ENCODE data around the gene SV2C. TPM values are rescaled to one million over a fixed set of nuclear protein-coding genes. Genes with fewer than 3 reads are reported as not detected.
A peak's percentile ranks its signal among the peaks of the same experiment; 100 is the strongest.

SV2C gene
- total RNA-seq, 1 donor from 2014 or later: 0.15 TPM

DNA sequence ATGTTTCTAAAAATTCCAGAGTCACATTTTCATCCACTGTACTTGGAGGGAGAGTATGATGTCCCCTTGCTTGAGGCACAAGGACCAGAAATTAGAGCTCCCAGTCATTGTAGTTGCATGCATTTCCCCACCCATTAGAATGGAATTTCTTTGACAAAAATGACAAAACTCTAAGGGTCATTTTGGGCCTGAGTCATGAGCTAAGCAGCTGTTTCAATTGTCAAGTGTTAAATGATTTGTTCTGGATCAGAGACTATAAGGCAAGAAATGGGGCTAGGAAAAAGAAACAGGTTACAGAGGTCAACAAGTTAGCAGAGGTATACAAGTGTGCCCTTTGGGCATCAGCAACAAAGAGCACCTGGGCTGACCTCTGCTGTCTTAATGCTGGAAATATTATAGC, 188.7 kb downstream of the SV2C start:
- no peaks in the 10 kb centered on the region for H3K9me3 ChIP-seq (ENCODE audit: low read depth)
- no peaks in the 10 kb centered on the region for H3K27me3 ChIP-seq
- Mint-ChIP-seq H3K9me3 (no peaks in the 10 kb centered on the region), H3K27ac (no peak overlapping the region), H3K27me3 (ENCODE audit: insufficient read depth, low read depth) (no peaks in the 10 kb centered on the region), H3K4me3 (no peak overlapping the region), H3K36me3 (peaks cover 2% of the 10 kb centered on the region), H3K4me1 (peaks cover 49% of the 10 kb centered on the region)
- no peak overlapping the region for H3K4me2 ChIP-seq
- no peak overlapping the region for H3K9ac ChIP-seq
- H2AFZ ChIP-seq (replicated peaks): no peak overlapping the region
- no peaks in the 10 kb centered on the region for H3K79me2 ChIP-seq (ENCODE audit: low read depth)
- no peak for DNase-seq (ENCODE audit: low spot score)
- no peak overlapping the region for H3K4me3 ChIP-seq
- H3F3A ChIP-seq (ENCODE audit: low read depth): no peaks in the 10 kb centered on the region
- H3K27ac ChIP-seq: no peak overlapping the region
- H3K4me1 ChIP-seq: no peaks in the 10 kb centered on the region
- H3K36me3 ChIP-seq: no peaks in the 10 kb centered on the region
- no peaks in the 10 kb centered on the region for H4K20me1 ChIP-seq (ENCODE audit: low read depth)
- no peak for TF ChIP-seq EZH2 (IDR thresholded peaks at IDR 0.05)
- TF ChIP-seq, protein P1, sequence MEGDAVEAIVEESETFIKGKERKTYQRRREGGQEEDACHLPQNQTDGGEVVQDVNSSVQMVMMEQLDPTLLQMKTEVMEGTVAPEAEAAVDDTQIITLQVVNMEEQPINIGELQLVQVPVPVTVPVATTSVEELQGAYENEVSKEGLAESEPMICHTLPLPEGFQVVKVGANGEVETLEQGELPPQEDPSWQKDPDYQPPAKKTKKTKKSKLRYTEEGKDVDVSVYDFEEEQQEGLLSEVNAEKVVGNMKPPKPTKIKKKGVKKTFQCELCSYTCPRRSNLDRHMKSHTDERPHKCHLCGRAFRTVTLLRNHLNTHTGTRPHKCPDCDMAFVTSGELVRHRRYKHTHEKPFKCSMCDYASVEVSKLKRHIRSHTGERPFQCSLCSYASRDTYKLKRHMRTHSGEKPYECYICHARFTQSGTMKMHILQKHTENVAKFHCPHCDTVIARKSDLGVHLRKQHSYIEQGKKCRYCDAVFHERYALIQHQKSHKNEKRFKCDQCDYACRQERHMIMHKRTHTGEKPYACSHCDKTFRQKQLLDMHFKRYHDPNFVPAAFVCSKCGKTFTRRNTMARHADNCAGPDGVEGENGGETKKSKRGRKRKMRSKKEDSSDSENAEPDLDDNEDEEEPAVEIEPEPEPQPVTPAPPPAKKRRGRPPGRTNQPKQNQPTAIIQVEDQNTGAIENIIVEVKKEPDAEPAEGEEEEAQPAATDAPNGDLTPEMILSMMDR (IDR thresholded peaks at IDR 0.05): no peak
- no peak for TF ChIP-seq EZH2phosphoT487 (IDR thresholded peaks at IDR 0.05)

DNA sequence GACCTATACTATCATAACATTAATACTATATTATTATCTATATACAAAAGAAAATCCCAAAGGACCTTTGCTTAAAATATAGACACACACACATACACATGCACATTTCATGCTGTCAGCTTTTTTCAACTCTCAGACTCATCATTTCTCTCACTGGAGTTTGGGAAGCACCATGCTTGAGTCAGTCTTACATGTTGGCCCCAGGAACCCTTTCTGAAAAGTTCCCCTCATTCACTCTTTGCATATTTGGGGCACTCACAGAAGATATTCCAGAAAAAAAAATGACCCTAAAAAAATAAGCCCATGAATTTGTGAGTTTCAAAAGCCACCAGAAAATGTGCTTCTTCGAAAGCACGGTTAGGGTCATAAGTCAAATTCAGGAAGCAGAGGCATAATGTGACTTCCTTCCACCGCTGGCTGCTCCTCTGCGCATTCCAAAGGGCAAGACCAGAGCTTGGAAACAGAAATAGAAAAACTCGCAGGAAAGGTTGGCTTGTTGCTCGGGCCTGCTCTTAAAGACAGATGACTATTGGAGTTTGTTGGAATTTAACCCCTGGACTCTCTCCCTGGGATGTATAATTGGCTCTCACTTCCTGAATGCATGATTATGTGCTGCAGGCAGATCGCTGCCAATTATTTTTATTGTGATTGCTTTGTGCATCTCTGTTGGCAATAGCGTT, 190.2 kb downstream of the SV2C start:
- Histone ChIP-seq H4K20me1 (ENCODE audit: low read depth) (no peaks in the 10 kb centered on the region), H3K36me3 (no peaks in the 10 kb centered on the region), H3K79me2 (ENCODE audit: low read depth) (no peaks in the 10 kb centered on the region), H3K27me3 (no peaks in the 10 kb centered on the region), H3K4me3 (no peak overlapping the region), H3K4me2 (no peak overlapping the region), H3F3A (ENCODE audit: low read depth) (no peaks in the 10 kb centered on the region), H3K4me1 (peaks cover 1% of the 10 kb centered on the region), H2AFZ (replicated peaks) (peak overlapping the region; percentile 47), H3K9ac (no peak overlapping the region), H3K27ac (no peak overlapping the region), H3K9me3 (ENCODE audit: low read depth) (no peaks in the 10 kb centered on the region)
- TF ChIP-seq EZH2 (IDR thresholded peaks at IDR 0.05): no peak
- TF ChIP-seq, protein P1 (IDR thresholded peaks at IDR 0.05): no peak
- TF ChIP-seq EZH2phosphoT487 (IDR thresholded peaks at IDR 0.05): no peak
- Mint-ChIP-seq H3K9me3 (no peaks in the 10 kb centered on the region), H3K27ac (peak overlapping the region; percentile 69), H3K4me3 (peak overlapping the region; percentile 23), H3K36me3 (peaks cover 2% of the 10 kb centered on the region), H3K4me1 (peaks cover 44% of the 10 kb centered on the region), H3K27me3 (ENCODE audit: insufficient read depth, low read depth) (no peaks in the 10 kb centered on the region)
- DNase-seq (ENCODE audit: low spot score): no peak

GRCh38 chr5:76274571-76274970, 191.4 kb downstream of the SV2C start:
- Histone ChIP-seq H3K36me3 (no peaks in the 10 kb centered on the region), H4K20me1 (ENCODE audit: low read depth) (no peaks in the 10 kb centered on the region), H3K27me3 (no peaks in the 10 kb centered on the region), H3K79me2 (ENCODE audit: low read depth) (no peaks in the 10 kb centered on the region), H3F3A (ENCODE audit: low read depth) (no peaks in the 10 kb centered on the region), H3K4me1 (peaks cover 5% of the 10 kb centered on the region), H3K27ac (no peak overlapping the region), H3K4me3 (no peak overlapping the region), H2AFZ (replicated peaks) (no peak overlapping the region), H3K4me2 (no peak overlapping the region), H3K9me3 (ENCODE audit: low read depth) (no peaks in the 10 kb centered on the region), H3K9ac (no peak overlapping the region)
- H3K36me3 Mint-ChIP-seq: peaks cover 2% of the 10 kb centered on the region
- H3K27me3 Mint-ChIP-seq (ENCODE audit: insufficient read depth, low read depth): no peaks in the 10 kb centered on the region
- H3K9me3 Mint-ChIP-seq: no peaks in the 10 kb centered on the region
- no peak overlapping the region for H3K27ac Mint-ChIP-seq
- TF ChIP-seq EZH2 (IDR thresholded peaks at IDR 0.05) (no peak), EZH2phosphoT487 (IDR thresholded peaks at IDR 0.05) (no peak)
- TF ChIP-seq, protein P1 (IDR thresholded peaks at IDR 0.05): no peak
- DNase-seq (ENCODE audit: low spot score): no peak
- peaks cover 41% of the 10 kb centered on the region for H3K4me1 Mint-ChIP-seq
- H3K4me3 Mint-ChIP-seq: no peak overlapping the region
